NCI-H1436 (cell line): ENCODE data around the gene PSMD6.

Experiments
- DNase-seq: peaks from one replicate; lab custom pipeline; 2025; lab: John Stamatoyannopoulos, UW

PSMD6 gene

GRCh38 chr3:63976872-63977200 lies 46.5 kb downstream of the PSMD6 start:
- DNase-seq = no peak

GRCh38 chr3:63976161-63976871 lies 47.0 kb downstream of the PSMD6 start:
- no peak for DNase-seq

- DNase-seq = no peak
These were observed 47.6 kb downstream of the PSMD6 start for GRCh38 chr3:63975723-63976122.

- DNase-seq = no peak
These were observed 48.8 kb downstream of the PSMD6 start for GRCh38 chr3:63974451-63974850.

- DNase-seq = no peak
These were observed 49.9 kb downstream of the PSMD6 start for GRCh38 chr3:63973406-63973805.

GRCh38 chr3:63972987-63973386 lies 50.3 kb downstream of the PSMD6 start:
- DNase-seq = no peak

GRCh38 chr3:63972196-63972595 lies 51.1 kb downstream of the PSMD6 start:
- no peak for DNase-seq

- DNase-seq = no peak
These were observed 52.4 kb downstream of the PSMD6 start for GRCh38 chr3:63970631-63971475.

- no peak for DNase-seq
These were observed 53.4 kb downstream of the PSMD6 start for GRCh38 chr3:63969876-63970275.

GRCh38 chr3:63968612-63969350 lies 54.5 kb downstream of the PSMD6 start:
- DNase-seq = no peak

- DNase-seq = no peak
These were observed 55.4 kb downstream of the PSMD6 start for GRCh38 chr3:63967675-63968611.

GRCh38 chr3:63966871-63967270 lies 56.4 kb downstream of the PSMD6 start:
- no peak for DNase-seq

- DNase-seq = no peak
These were observed 57.3 kb downstream of the PSMD6 start for GRCh38 chr3:63966007-63966406.

GRCh38 chr3:63964681-63965485 lies 58.4 kb downstream of the PSMD6 start:
- no peak for DNase-seq

GRCh38 chr3:63963496-63963895 lies 59.8 kb downstream of the PSMD6 start:
- no peak for DNase-seq

GRCh38 chr3:63961891-63962290 lies 61.4 kb downstream of the PSMD6 start:
- DNase-seq = no peak
